Measurements from ENCODE around the gene SEMA3C.

The SEMA3C gene

DNA sequence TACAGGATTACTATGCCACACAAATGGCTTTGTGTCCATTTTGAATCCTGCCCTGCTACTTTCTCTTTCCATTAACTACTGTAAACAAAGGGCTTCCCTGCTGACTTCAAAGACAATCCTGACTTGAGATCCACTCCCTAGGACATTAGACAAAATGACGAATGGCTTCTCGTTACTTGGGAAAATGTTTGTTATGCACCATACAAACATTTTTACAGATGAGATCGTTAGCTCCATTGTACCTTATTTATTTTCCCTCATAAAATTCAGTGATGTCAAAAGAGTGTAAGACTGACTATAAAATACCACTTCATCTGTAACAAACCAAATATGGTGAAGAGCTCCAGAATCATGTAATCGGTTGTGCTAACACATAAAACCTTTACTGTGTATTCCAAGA lies 158.6 kb downstream of the SEMA3C start:
- H3K27ac ChIP-seq (replicated peaks): no peak overlapping the region
- no peak for DNase-seq (ENCODE audit: low read depth in 1 of 2, low spot score in 1 of 2)
- no peak for TF ChIP-seq SPI1 (IDR thresholded peaks at IDR 0.05; ENCODE audit: borderline replicate concordance, low read depth)
- no peak for TF ChIP-seq GABPA (IDR thresholded peaks at IDR 0.05; ENCODE audit: low read depth)
- TF ChIP-seq POLR2AphosphoS5 (IDR thresholded peaks at IDR 0.05; ENCODE audit: low read depth): no peak
- TF ChIP-seq, protein P1, sequence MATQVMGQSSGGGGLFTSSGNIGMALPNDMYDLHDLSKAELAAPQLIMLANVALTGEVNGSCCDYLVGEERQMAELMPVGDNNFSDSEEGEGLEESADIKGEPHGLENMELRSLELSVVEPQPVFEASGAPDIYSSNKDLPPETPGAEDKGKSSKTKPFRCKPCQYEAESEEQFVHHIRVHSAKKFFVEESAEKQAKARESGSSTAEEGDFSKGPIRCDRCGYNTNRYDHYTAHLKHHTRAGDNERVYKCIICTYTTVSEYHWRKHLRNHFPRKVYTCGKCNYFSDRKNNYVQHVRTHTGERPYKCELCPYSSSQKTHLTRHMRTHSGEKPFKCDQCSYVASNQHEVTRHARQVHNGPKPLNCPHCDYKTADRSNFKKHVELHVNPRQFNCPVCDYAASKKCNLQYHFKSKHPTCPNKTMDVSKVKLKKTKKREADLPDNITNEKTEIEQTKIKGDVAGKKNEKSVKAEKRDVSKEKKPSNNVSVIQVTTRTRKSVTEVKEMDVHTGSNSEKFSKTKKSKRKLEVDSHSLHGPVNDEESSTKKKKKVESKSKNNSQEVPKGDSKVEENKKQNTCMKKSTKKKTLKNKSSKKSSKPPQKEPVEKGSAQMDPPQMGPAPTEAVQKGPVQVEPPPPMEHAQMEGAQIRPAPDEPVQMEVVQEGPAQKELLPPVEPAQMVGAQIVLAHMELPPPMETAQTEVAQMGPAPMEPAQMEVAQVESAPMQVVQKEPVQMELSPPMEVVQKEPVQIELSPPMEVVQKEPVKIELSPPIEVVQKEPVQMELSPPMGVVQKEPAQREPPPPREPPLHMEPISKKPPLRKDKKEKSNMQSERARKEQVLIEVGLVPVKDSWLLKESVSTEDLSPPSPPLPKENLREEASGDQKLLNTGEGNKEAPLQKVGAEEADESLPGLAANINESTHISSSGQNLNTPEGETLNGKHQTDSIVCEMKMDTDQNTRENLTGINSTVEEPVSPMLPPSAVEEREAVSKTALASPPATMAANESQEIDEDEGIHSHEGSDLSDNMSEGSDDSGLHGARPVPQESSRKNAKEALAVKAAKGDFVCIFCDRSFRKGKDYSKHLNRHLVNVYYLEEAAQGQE (IDR thresholded peaks at IDR 0.05; ENCODE audit: insufficient replicate concordance, low read depth): no peak
- TF ChIP-seq, protein P2, sequence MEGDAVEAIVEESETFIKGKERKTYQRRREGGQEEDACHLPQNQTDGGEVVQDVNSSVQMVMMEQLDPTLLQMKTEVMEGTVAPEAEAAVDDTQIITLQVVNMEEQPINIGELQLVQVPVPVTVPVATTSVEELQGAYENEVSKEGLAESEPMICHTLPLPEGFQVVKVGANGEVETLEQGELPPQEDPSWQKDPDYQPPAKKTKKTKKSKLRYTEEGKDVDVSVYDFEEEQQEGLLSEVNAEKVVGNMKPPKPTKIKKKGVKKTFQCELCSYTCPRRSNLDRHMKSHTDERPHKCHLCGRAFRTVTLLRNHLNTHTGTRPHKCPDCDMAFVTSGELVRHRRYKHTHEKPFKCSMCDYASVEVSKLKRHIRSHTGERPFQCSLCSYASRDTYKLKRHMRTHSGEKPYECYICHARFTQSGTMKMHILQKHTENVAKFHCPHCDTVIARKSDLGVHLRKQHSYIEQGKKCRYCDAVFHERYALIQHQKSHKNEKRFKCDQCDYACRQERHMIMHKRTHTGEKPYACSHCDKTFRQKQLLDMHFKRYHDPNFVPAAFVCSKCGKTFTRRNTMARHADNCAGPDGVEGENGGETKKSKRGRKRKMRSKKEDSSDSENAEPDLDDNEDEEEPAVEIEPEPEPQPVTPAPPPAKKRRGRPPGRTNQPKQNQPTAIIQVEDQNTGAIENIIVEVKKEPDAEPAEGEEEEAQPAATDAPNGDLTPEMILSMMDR (IDR thresholded peaks at IDR 0.05; ENCODE audit: insufficient read depth, low read length): no peak
- no peaks in the 10 kb centered on the region for H3K27me3 ChIP-seq (ENCODE audit: insufficient read depth, poor library complexity, severe bottlenecking)
- no peak overlapping the region for H3K4me3 ChIP-seq (replicated peaks; ENCODE audit: insufficient read depth, low read length)

DNA sequence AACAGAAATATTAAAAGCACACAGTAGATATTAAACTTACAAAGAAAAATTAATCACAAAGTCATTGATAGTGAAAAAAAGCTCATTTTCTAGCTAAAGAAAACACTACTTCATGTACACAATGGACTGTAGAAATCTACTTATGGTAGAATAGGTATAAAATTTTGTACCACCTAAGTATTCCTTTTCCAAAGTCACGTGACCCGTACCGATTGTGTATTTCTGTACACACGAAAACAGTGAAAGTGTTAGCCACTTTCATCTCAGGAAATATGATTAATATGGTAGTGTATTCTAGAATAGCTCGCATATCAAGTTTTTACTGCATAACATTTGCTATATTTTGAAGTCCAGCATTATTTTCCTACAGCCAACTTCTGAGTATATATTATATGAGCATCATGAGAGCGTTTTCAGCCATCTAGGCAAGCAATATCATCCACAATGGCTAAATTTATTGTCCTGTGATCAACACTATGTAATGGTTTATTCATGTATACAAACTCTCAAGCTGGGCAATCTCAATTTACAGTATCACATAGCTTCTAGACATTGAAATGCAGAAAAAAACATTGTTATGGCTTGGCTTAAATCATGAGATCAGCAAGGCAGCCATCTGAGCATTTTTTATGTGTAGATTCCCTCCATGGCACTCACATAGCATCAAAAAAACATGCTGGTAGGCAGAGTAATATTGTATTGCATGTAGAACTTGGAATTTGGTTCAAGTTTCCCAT lies 165.7 kb downstream of the SEMA3C start:
- DNase-seq (ENCODE audit: low read depth in 1 of 2, low spot score in 1 of 2): no peak
- TF ChIP-seq SPI1 (IDR thresholded peaks at IDR 0.05; ENCODE audit: borderline replicate concordance, low read depth) (no peak), GABPA (IDR thresholded peaks at IDR 0.05; ENCODE audit: low read depth) (no peak), POLR2AphosphoS5 (IDR thresholded peaks at IDR 0.05; ENCODE audit: low read depth) (no peak)
- TF ChIP-seq, protein P2 (IDR thresholded peaks at IDR 0.05; ENCODE audit: insufficient read depth, low read length): no peak
- TF ChIP-seq, protein P1 (IDR thresholded peaks at IDR 0.05; ENCODE audit: insufficient replicate concordance, low read depth): no peak

DNA sequence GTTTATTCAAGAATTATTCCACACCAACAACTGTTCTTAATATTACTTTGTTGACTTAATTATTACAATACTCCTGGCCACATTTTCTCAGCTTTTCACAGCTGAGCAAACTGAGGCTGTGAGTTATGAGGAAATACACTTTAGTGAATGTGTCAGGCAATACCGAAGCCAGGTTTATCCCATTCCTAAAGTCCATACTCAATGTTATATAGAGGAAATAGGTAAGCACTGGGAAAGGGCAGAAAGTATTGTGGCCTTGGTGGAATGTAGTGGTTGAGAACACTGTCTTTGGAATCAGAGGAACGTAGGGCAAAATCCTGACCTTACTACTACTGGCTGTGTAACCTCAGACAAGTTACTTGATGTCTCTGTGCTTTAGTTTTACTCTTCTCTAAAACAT lies 169.6 kb downstream of the SEMA3C start:
- no peak overlapping the region for H3K27ac ChIP-seq (replicated peaks)
- no peak for DNase-seq (ENCODE audit: low read depth in 1 of 2, low spot score in 1 of 2)
- H3K27me3 ChIP-seq (ENCODE audit: insufficient read depth, poor library complexity, severe bottlenecking): no peaks in the 10 kb centered on the region
- H3K4me3 ChIP-seq (replicated peaks; ENCODE audit: insufficient read depth, low read length): no peak overlapping the region
- TF ChIP-seq POLR2AphosphoS5 (IDR thresholded peaks at IDR 0.05; ENCODE audit: low read depth) (no peak), GABPA (IDR thresholded peaks at IDR 0.05; ENCODE audit: low read depth) (no peak), SPI1 (IDR thresholded peaks at IDR 0.05; ENCODE audit: borderline replicate concordance, low read depth) (no peak)
- TF ChIP-seq, protein P2 (IDR thresholded peaks at IDR 0.05; ENCODE audit: insufficient read depth, low read length): no peak
- TF ChIP-seq, protein P1 (IDR thresholded peaks at IDR 0.05; ENCODE audit: insufficient replicate concordance, low read depth): no peak

More for the DNA sequence above, 165.7 kb downstream of the SEMA3C start:
- H3K4me3 ChIP-seq (replicated peaks; ENCODE audit: insufficient read depth, low read length): no peak overlapping the region
- no peaks in the 10 kb centered on the region for H3K27me3 ChIP-seq (ENCODE audit: insufficient read depth, poor library complexity, severe bottlenecking)
- H3K27ac ChIP-seq (replicated peaks): no peak overlapping the region
